Peyer's patch (tissue), 4 donors: ENCODE results near the gene DLX3.

Experiments used
- POLR2A ChIP-seq, 2 donors: fragments of 450-650 bp; IDR thresholded peaks; one replicate each; pipeline ENCODE4 v1.5.1; 2017; ENCODE audit warnings: antibody characterized with exemption in 2 of 2, mild to moderate bottlenecking in 2 of 2, moderate library complexity in 2 of 2
- TF ChIP-seq, protein P1 (sequence below), 6 experiments: fragments of 450-650 bp in 4 of 6; fragments of 200-600 bp in 2 of 6; sonication (generic) in 1 of 6; IDR thresholded peaks; one replicate each; pipeline ENCODE4 v1.5.1; 2017 to 2019; ENCODE audit warnings: antibody characterized with exemption in 6 of 6, mild to moderate bottlenecking in 3 of 6, moderate library complexity in 1 of 6

DNA sequence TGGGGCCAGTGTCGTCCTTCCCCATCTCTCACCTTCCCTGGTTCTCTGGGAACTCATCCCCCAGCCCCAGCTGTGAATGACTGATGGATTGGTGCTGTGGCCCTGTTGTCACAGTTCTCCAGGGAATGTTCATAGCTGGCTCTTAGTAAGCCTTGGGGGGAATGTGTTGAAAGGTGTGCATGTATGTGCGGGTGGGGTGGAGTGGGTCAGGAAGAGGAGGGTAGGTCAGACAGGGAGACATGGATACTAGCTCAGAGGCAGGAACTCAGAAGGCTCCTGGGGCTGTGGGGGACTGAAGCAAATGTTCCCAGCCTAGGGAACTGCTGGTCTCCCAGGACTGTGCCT lies 21.8 kb downstream of the DLX3 start:
- TF ChIP-seq, protein P1, sequence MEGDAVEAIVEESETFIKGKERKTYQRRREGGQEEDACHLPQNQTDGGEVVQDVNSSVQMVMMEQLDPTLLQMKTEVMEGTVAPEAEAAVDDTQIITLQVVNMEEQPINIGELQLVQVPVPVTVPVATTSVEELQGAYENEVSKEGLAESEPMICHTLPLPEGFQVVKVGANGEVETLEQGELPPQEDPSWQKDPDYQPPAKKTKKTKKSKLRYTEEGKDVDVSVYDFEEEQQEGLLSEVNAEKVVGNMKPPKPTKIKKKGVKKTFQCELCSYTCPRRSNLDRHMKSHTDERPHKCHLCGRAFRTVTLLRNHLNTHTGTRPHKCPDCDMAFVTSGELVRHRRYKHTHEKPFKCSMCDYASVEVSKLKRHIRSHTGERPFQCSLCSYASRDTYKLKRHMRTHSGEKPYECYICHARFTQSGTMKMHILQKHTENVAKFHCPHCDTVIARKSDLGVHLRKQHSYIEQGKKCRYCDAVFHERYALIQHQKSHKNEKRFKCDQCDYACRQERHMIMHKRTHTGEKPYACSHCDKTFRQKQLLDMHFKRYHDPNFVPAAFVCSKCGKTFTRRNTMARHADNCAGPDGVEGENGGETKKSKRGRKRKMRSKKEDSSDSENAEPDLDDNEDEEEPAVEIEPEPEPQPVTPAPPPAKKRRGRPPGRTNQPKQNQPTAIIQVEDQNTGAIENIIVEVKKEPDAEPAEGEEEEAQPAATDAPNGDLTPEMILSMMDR (IDR thresholded peaks at IDR 0.05), result no peak
- TF ChIP-seq POLR2A (IDR thresholded peaks at IDR 0.05), result no peak
